SHP77 (cell line): ENCODE data around the gene UXT.
A peak's percentile ranks its signal among the peaks of the same experiment; 100 is the strongest.

Experiments
- DNase-seq, 2 experiments: peaks; one replicate each; lab custom pipeline; 2025; lab: John Stamatoyannopoulos, UW

UXT gene

GRCh38 chrX:47649271-47649670 is 9.7 kb downstream of the UXT start:
- DNase-seq, result no peak

- DNase-seq, result no peak
These were observed 10.6 kb downstream of the UXT start for GRCh38 chrX:47648376-47648775.

- no peak for DNase-seq
These were observed 12.3 kb downstream of the UXT start for GRCh38 chrX:47646636-47647035.

GRCh38 chrX:47645530-47645929 is 13.4 kb downstream of the UXT start:
- no peak for DNase-seq

- peak in 1 of 2 experiments; percentile 31 for DNase-seq
These were observed 14.4 kb downstream of the UXT start for GRCh38 chrX:47644557-47645091.

GRCh38 chrX:47643926-47644325 is 15.1 kb downstream of the UXT start:
- no peak for DNase-seq

- DNase-seq, result no peak
These were observed 20.2 kb downstream of the UXT start for GRCh38 chrX:47638816-47639215.

- DNase-seq, result no peak
These were observed 21.3 kb downstream of the UXT start for GRCh38 chrX:47637546-47638195.

- no peak for DNase-seq
These were observed 24.0 kb downstream of the UXT start for GRCh38 chrX:47634871-47635575.

GRCh38 chrX:47633689-47634590 is 25.0 kb downstream of the UXT start:
- no peak for DNase-seq

GRCh38 chrX:47632666-47633065 is 26.3 kb downstream of the UXT start:
- no peak for DNase-seq

GRCh38 chrX:47631676-47632075 is 27.3 kb downstream of the UXT start:
- DNase-seq, result no peak

- no peak for DNase-seq
These were observed 29.4 kb downstream of the UXT start, which contains the start of gene CFP for GRCh38 chrX:47629419-47630200. CFP (minus strand) TSS chrX:47629930; CDS start chrX:47629844, 86 bp downstream.

GRCh38 chrX:47628982-47629381 is 30.0 kb downstream of the UXT start:
- DNase-seq, result no peak

GRCh38 chrX:47625365-47625764 is 33.6 kb downstream of the UXT start:
- no peak for DNase-seq

GRCh38 chrX:47623540-47624027 is 35.4 kb downstream of the UXT start:
- DNase-seq, result peak; percentile 84 to 92

GRCh38 chrX:47621851-47622250 is 37.1 kb downstream of the UXT start:
- no peak for DNase-seq

- DNase-seq, result no peak
These were observed 38.7 kb downstream of the UXT start for GRCh38 chrX:47620303-47620685.

GRCh38 chrX:47619486-47620302 is 39.3 kb downstream of the UXT start, which contains the start of gene SYN1:
SYN1 (minus strand) TSS chrX:47619857; CDS start chrX:47619728, 129 bp downstream.
- DNase-seq, result peak; percentile 28 to 62

GRCh38 chrX:47618923-47619485 is 40.0 kb downstream of the UXT start:
- DNase-seq, result no peak
